NCI-H128 (cell line): ENCODE measurements around the gene JCHAIN.
A peak's percentile ranks its signal among the peaks of the same experiment; 100 is the strongest.
"Not testable (repeated sequence)": the region's sequence is repeated elsewhere in the genome, so short reads cannot be mapped to it uniquely, and the experiment has no call there.

Source experiments
- DNase-seq: peaks from one replicate; lab custom pipeline; 2025; ENCODE audit not compliant: unreplicated experiment; lab: John Stamatoyannopoulos, UW

JCHAIN gene

GRCh38 chr4:70666369-70666768, at the start of gene JCHAIN:
Gene JCHAIN (minus strand): TSS chr4:70666508. CDS start chr4:70666490, 18 bp downstream.
- DNase-seq = no peak

- no peak for DNase-seq
Observed at GRCh38 chr4:70715097-70715496, 48.8 kb upstream of the JCHAIN start.

GRCh38 chr4:70714079-70714887, 48.0 kb upstream of the JCHAIN start:
- DNase-seq = no peak

GRCh38 chr4:70713453-70714078, 47.3 kb upstream of the JCHAIN start:
- no peak for DNase-seq

GRCh38 chr4:70712604-70713452, 46.5 kb upstream of the JCHAIN start:
- no peak for DNase-seq

- DNase-seq = no peak
Observed at GRCh38 chr4:70712150-70712549, 45.8 kb upstream of the JCHAIN start.

- DNase-seq = no peak
Observed at GRCh38 chr4:70711599-70711998, 45.3 kb upstream of the JCHAIN start.

- no peak for DNase-seq
Observed at GRCh38 chr4:70709611-70710205, 43.4 kb upstream of the JCHAIN start.

GRCh38 chr4:70706516-70706915, 40.2 kb upstream of the JCHAIN start:
- DNase-seq = no peak

- no peak for DNase-seq
Observed at GRCh38 chr4:70706044-70706461, 39.7 kb upstream of the JCHAIN start.

- peak; percentile 5 for DNase-seq
Observed at GRCh38 chr4:70705183-70706043, 39.1 kb upstream of the JCHAIN start.

GRCh38 chr4:70704931-70705182, 38.5 kb upstream of the JCHAIN start:
- no peak for DNase-seq

- DNase-seq = peak; percentile 18
Observed at GRCh38 chr4:70704215-70704930, 38.1 kb upstream of the JCHAIN start.

- no peak for DNase-seq
Observed at GRCh38 chr4:70703619-70704214, 37.4 kb upstream of the JCHAIN start.

- DNase-seq = not testable (repeated sequence)
Observed at GRCh38 chr4:70702592-70702991, 36.3 kb upstream of the JCHAIN start.

GRCh38 chr4:70701271-70701670, 35.0 kb upstream of the JCHAIN start:
- DNase-seq = no peak

- DNase-seq = no peak
Observed at GRCh38 chr4:70700712-70701111, 34.4 kb upstream of the JCHAIN start.

- not testable (repeated sequence) for DNase-seq
Observed at GRCh38 chr4:70698435-70698834, 32.1 kb upstream of the JCHAIN start.

- DNase-seq = not testable (repeated sequence)
Observed at GRCh38 chr4:70694633-70695032, 28.3 kb upstream of the JCHAIN start.
